Pancreas (tissue), 10 donors: ENCODE results near the gene ELL. TPM values are rescaled to one million over a fixed set of nuclear protein-coding genes. Genes with fewer than 3 reads are reported as not detected.

Source experiments
- ATAC-seq, 4 donors: fragments of 200-7000 bp; cut with Tn5 transposase; one replicate each; pipeline versions ENCODE4 v1.8.0 to v1.9.1; 2020; ENCODE audit warnings: mild to moderate bottlenecking in 4 of 4, moderate library complexity in 4 of 4
- DNase-seq, 6 donors: peaks; one replicate each; pipeline ENCODE4 v3.0.0-alpha.2; 2020
- FAIRE-seq: peaks from 2 replicates; lab custom pipeline; 2012; peaks lifted over from hg19 to GRCh38; lab: Jason Lieb, UNC
- H3K27ac ChIP-seq, 4 donors: fragments of 200-600 bp; sonication (generic); 1 replicate in 3 of 4; 2 replicates in 1 of 4; pipeline versions ENCODE4 v1.5.0 to v1.8.0; 2020
- H3K27me3 ChIP-seq, 4 donors: fragments of 200-600 bp; one replicate each; pipeline ENCODE4 v1.8.0; 2021
- H3K36me3 ChIP-seq, 3 donors: fragments of 200-600 bp; sonication (generic) in 1 of 3; one replicate each; pipeline versions ENCODE4 v1.5.0 to v1.8.0; 2020 to 2021
- H3K4me1 ChIP-seq, 3 donors: fragments of 200-600 bp; one replicate each; pipeline ENCODE4 v1.8.0; 2021
- H3K4me3 ChIP-seq, 4 donors: fragments of 200-600 bp; sonication (generic) in 2 of 4; one replicate each; pipeline versions ENCODE4 v1.5.0 to v1.8.0; 2020 to 2021
- H3K9me3 ChIP-seq, 4 donors: fragments of 200-600 bp; one replicate each; pipeline ENCODE4 v1.8.0; 2021
- CTCF ChIP-seq, 4 donors: fragments of 200-600 bp; sonication (generic) in 3 of 4; IDR thresholded peaks; one replicate each; pipeline versions ENCODE4 v1.5.0 to v1.8.0; 2021; ENCODE audit warnings: antibody characterized with exemption in 4 of 4
- WGBS, 2 donors: extraction: QIAGEN DNeasy Blood & Tissue Kit; methylation state at CpG; one replicate each; pipeline ENCODE4 v1.1.7; 2013; 5-methylcytosine and 5-hydroxymethylcytosine counted together
- intact Hi-C, 3 donors: fragments of 100-400 bp; cut with DNase I; formaldehyde crosslinking; loops; one replicate each; pipeline versions ENCODE4 v1.11.1 to v1.14.2; 2022
- polyA plus RNA-seq, 2 donors: library from polyadenylated mRNA; stranded (reverse); fragments of 200-250 nt; gene quantifications; one replicate each; pipeline ENCODE4 v1.2.3, GENCODE V29; 2013
- total RNA-seq, 6 donors: library from RNA; stranded (reverse); fragmentation: NEBNext Ultra II Directional in 4 of 6; extraction: Animal tissue kit (Norgen Biotek cat#: 25700) in 4 of 6; gene quantifications; one replicate each; pipeline versions ENCODE4 v1.2.1 to v1.2.4, GENCODE V29; 2021 to 2023
- donor health status: healthy with polysubstance abuse.
- donor health status: DM: no; HTN: no; CAD: no; lungs with moderate emphysema.
- donor health status: DM: no; HTN: no; CAD: no.
- donor health status: control.
- donor health status: control.
- donor health status: Bipolar disorder and iron deficiency.
- donor health status: DM: yes; HTN: yes; CAD: no.
- donor health status: DM: no; HTN: no; CAD: no.
- donor health status: DM: no; HTN: no; CAD: no.
- donor health status: DM: yes; HTN: yes; CAD: no.

Gene ELL
- total and polyA plus RNA-seq, 8 donors = 5.8 to 13.4 (median 9.8) TPM

- intact Hi-C loops = no loop called here
- H3K9me3 ChIP-seq = no peaks in the 10 kb centered on the region
- H3K27me3 ChIP-seq = no peaks in the 10 kb centered on the region
- TF ChIP-seq CTCF (IDR thresholded peaks at IDR 0.05) = no peak
- peak in 2 of 4 donors; percentile 2 to 4 for ATAC-seq
- FAIRE-seq = no peak
- H3K4me3 ChIP-seq = no peak overlapping the region
- H3K4me1 ChIP-seq = peaks cover 23 to 37% (median 24%) of the 10 kb centered on the region in 3 donors
- DNase-seq = no peak
- peak overlapping the region in 2 of 4 donors; percentile 46 to 79 for H3K27ac ChIP-seq
- no peaks in the 10 kb centered on the region for H3K36me3 ChIP-seq
- 71 to 74% methylated on average over 14 of the region's 14 CpGs for WGBS, 2 donors
Observed at GRCh38 chr19:18489627-18490184, 32.2 kb downstream of the ELL start.

- H3K9me3 ChIP-seq = no peaks in the 10 kb centered on the region
- peaks cover 23 to 31% (median 24%) of the 10 kb centered on the region in 3 donors for H3K4me1 ChIP-seq
- DNase-seq = peak in 5 of 6 donors; percentile 71 to 85 (median 79)
- FAIRE-seq = no peak
- no peaks in the 10 kb centered on the region for H3K27me3 ChIP-seq
- ATAC-seq = peak; percentile 68 to 82 (median 80)
- intact Hi-C loops = no loop called here
- no peak overlapping the region for H3K4me3 ChIP-seq
- peak overlapping the region in 2 of 4 donors; percentile 46 to 79 for H3K27ac ChIP-seq
- 11 to 16% methylated on average over 22 of the region's 22 CpGs for WGBS, 2 donors
- no peaks in the 10 kb centered on the region for H3K36me3 ChIP-seq
- TF ChIP-seq CTCF (IDR thresholded peaks at IDR 0.05) = peak; percentile 7 to 30 (median 21)
Observed at GRCh38 chr19:18488838-18489626, 32.8 kb downstream of the ELL start.

GRCh38 chr19:18488403-18488723 is 33.5 kb downstream of the ELL start:
- ATAC-seq (peak; percentile 38 to 45 (median 42)), FAIRE-seq (no peak), DNase-seq (no peak)
- no peaks in the 10 kb centered on the region for H3K27me3 ChIP-seq
- H3K27ac ChIP-seq = peak overlapping the region in 2 of 4 donors; percentile 46 to 79
- no peak for TF ChIP-seq CTCF (IDR thresholded peaks at IDR 0.05)
- H3K4me1 ChIP-seq = peaks cover 23 to 31% (median 24%) of the 10 kb centered on the region in 3 donors
- H3K36me3 ChIP-seq = no peaks in the 10 kb centered on the region
- H3K4me3 ChIP-seq = no peak overlapping the region
- WGBS, 2 donors = 76 to 86% methylated on average over 6 of the region's 6 CpGs
- intact Hi-C loops = no loop called here
- H3K9me3 ChIP-seq = no peaks in the 10 kb centered on the region

- WGBS, 2 donors = 61 to 65% methylated on average over 16 to 17 of the region's 17 CpGs
- Histone ChIP-seq H3K27ac (no peak overlapping the region), H3K36me3 (no peaks in the 10 kb centered on the region), H3K4me3 (no peak overlapping the region), H3K9me3 (no peaks in the 10 kb centered on the region), H3K27me3 (no peaks in the 10 kb centered on the region), H3K4me1 (peaks cover 23 to 30% (median 24%) of the 10 kb centered on the region in 3 donors)
- DNase-seq (no peak), FAIRE-seq (no peak), ATAC-seq (no peak)
- TF ChIP-seq CTCF (IDR thresholded peaks at IDR 0.05) = no peak
- intact Hi-C loops = no loop called here
Observed at GRCh38 chr19:18487576-18488402, 34.1 kb downstream of the ELL start.
